ENCODE results near the gene RNASET2. TPM values are rescaled to one million over a fixed set of nuclear protein-coding genes. Genes with fewer than 3 reads are reported as not detected.

The RNASET2 gene
- total RNA-seq, 2 donors from 2014 or later = 24.2 to 33.1 TPM

Small RNA genes lying within 50 kb of the gene (microRNA-seq; reads per million reads assigned to microRNA genes)
- 0 reads per million in 2 donors for gene MIR3939 (ENCODE audit: borderline number of aligned reads in 2 of 2, borderline replicate concordance in 1 of 2)

Other genes starting within 250 kb of the RNASET2 start
- gene CEP43, start 42.8 kb upstream of the RNASET2 start, total RNA-seq = 1 to 10 TPM; 6.7 to 8.8 TPM
- under 1 TPM in 1 of 2 donors, not detected in 1; 0.37 TPM for gene CCR6, start 166.5 kb upstream of the RNASET2 start, total RNA-seq
- gene GPR31, start 201.4 kb upstream of the RNASET2 start, total RNA-seq = not detected

All from right atrium auricular region (tissue), 2 donors.